Naive thymus-derived CD8-positive, alpha-beta T cell (primary cell): Measurements from ENCODE around the gene FUZ. TPM values are rescaled to one million over a fixed set of nuclear protein-coding genes. Genes with fewer than 3 reads are reported as not detected.

Experiments
- ATAC-seq, 2 donors: fragments of 150-1000 bp; cut with Tn5 transposase in 1 of 2; sonication (Bioruptor Pico), chemical (Tn5 transposase) in 1 of 2; 1 replicate in 1 of 2; 2 replicates in 1 of 2; pipeline ENCODE4 v1.10.0; 2021; ENCODE audit warnings: mild to moderate bottlenecking in 2 of 2, moderate library complexity in 2 of 2
- POLR2A ChIA-PET: fragments of 350-600 bp; sonication (Branson Sonifier 250); formaldehyde crosslinking; loops from one replicate; lab custom pipeline; 2021; ENCODE audit warnings: antibody characterized with exemption; lab: Charles Lee
- DNase-seq, 10 donors: peaks; one replicate each; pipeline versions ENCODE4 v3.0.0 to v3.0.0-alpha.2; 2020 to 2022
- H3K27ac Mint-ChIP-seq, 10 donors: one replicate each; pipeline ENCODE4 v1.8.0; 2020 to 2022; ENCODE audit warnings: mild to moderate bottlenecking in 10 of 10, mixed read lengths in 10 of 10, moderate library complexity in 4 of 10, inconsistent platforms in 1 of 10
- H3K27me3 Mint-ChIP-seq, 5 donors: one replicate each; pipeline ENCODE4 v1.8.0; 2021 to 2022; ENCODE audit warnings: mixed read lengths in 5 of 5
- H3K36me3 Mint-ChIP-seq, 3 donors: one replicate each; pipeline ENCODE4 v1.8.0; 2020 to 2022; ENCODE audit warnings: mixed read lengths in 3 of 3, mild to moderate bottlenecking in 2 of 3, inconsistent platforms in 1 of 3
- H3K4me1 Mint-ChIP-seq, 4 donors: one replicate each; pipeline ENCODE4 v1.8.0; 2021 to 2022; ENCODE audit warnings: mixed read lengths in 4 of 4
- H3K4me3 Mint-ChIP-seq, 10 donors: one replicate each; pipeline ENCODE4 v1.8.0; 2020 to 2022; ENCODE audit warnings: mild to moderate bottlenecking in 10 of 10, mixed read lengths in 10 of 10, moderate library complexity in 6 of 10, inconsistent platforms in 1 of 10
- H3K9me3 Mint-ChIP-seq, 9 donors: one replicate each; pipeline ENCODE4 v1.8.0; 2020 to 2022; ENCODE audit warnings: mixed read lengths in 9 of 9, mild to moderate bottlenecking in 3 of 9, inconsistent platforms in 1 of 9, moderate library complexity in 1 of 9
- polyA plus RNA-seq, 3 donors: library from polyadenylated mRNA; unstranded; fragments of 300-500 nt; fragmentation: Illumina TruSeq; gene quantifications; one replicate each; pipeline ENCODE4 v1.2.3, GENCODE V29; 2021
- total RNA-seq, 8 experiments: library from RNA in 2 of 8; stranded (reverse) in 2 of 8; gene quantifications; one replicate each; pipeline ENCODE4 v1.2.3 and lab custom pipeline; 2021 to 2026

Gene FUZ
- total and polyA plus RNA-seq, 5 experiments from 2014 or later, result 5.4 to 28.8 (median 7.5) TPM

DNA sequence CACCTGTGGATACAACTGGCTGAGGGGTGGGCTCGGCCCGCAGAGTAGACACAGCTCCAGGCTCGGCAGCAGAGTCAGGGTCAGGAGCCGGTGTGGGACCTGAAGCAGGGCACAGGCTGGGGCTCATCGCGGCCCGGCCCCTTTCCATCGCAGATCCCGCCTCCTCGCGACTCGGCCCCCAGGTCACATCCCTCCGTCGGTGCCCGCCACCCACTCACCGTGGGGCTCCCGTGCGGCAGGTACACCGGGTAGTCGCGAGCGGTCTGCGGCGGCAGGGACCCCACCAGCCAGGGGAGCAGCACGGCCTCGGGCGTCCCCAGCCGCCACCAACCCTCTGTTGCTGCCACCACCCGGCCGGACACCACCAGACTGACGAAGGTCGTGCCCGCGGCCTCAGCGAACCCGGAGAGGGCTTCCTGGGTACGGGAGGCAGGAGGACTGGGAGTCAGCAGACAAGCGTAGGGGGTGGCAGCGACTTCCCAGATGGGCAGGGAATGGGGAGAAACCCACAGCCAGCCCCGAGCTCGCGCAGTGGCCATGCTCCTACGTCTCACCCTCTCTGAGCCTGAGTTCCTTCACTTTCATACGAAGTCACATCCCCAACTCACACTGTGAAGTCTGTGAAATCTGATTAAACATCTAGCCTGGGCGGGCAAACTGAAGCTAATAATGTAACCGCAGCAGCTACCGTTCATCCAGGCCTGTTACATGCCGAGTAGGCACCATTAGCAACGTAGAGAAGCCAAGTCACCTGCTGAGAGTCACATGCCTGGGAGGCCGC is 3.7 kb downstream of the FUZ start:
- H3K36me3 Mint-ChIP-seq, result peaks cover 0 to 5% (median 0%) of the 10 kb centered on the region in 3 donors
- no peaks in the 10 kb centered on the region for H3K27me3 Mint-ChIP-seq
- peak overlapping the region; percentile 83 to 95 (median 90) for H3K4me3 Mint-ChIP-seq
- DNase-seq (peak in 8 of 10 donors; percentile 27 to 75 (median 48)), ATAC-seq (peak; percentile 23 to 42)
- H3K27ac Mint-ChIP-seq, result peak overlapping the region; percentile 74 to 93 (median 90)
- POLR2A ChIA-PET, result interaction anchor here (0.6 to 2.2 kb wide), 5 partner anchors 57 to 587 kb away, joined by 3 to 8 read pairs (median 3); partner anchors contain the start of genes AKT1S1, ATF5 and TBC1D17
- peaks cover 21 to 48% (median 45%) of the 10 kb centered on the region in 4 donors for H3K4me1 Mint-ChIP-seq
- no peaks in the 10 kb centered on the region for H3K9me3 Mint-ChIP-seq

DNA sequence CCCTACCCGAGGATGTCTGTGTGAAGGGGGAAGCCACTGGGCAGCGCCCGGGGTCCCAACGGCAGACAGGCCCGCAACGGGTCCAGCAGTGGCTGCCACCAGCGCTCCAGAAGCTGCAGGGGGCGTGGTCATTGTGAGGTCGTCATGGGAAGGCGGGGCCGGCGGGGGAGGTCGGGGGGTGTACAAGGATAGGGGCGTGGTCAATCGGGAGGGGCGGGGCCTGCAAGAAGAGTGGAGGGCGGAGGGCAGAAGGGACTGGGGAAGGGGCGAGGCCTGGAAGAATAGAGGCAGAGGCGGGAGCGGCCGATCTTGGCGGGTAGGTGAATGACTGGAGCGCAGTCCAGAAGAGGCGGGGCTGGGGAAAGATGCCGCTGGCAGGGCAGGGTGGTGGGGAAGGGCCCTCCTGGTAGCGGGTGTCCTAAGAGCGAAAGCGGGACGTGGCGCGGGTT is 4.4 kb downstream of the FUZ start:
- no peaks in the 10 kb centered on the region for H3K27me3 Mint-ChIP-seq
- peaks cover 21 to 46% (median 44%) of the 10 kb centered on the region in 4 donors for H3K4me1 Mint-ChIP-seq
- peaks cover 0 to 9% (median under 1%) of the 10 kb centered on the region in 3 donors for H3K36me3 Mint-ChIP-seq
- DNase-seq, result peak; percentile 64 to 93 (median 82)
- POLR2A ChIA-PET, result interaction anchor here (1.0 to 2.2 kb wide), 2 partner anchors 91 to 120 kb away, joined by 3 to 8 read pairs; partner anchors contain the start of gene ATF5
- H3K9me3 Mint-ChIP-seq, result no peaks in the 10 kb centered on the region
- H3K4me3 Mint-ChIP-seq, result peak overlapping the region; percentile 83 to 95 (median 90)
- peak overlapping the region; percentile 43 to 93 (median 90) for H3K27ac Mint-ChIP-seq
- peak; percentile 18 to 20 for ATAC-seq

DNA sequence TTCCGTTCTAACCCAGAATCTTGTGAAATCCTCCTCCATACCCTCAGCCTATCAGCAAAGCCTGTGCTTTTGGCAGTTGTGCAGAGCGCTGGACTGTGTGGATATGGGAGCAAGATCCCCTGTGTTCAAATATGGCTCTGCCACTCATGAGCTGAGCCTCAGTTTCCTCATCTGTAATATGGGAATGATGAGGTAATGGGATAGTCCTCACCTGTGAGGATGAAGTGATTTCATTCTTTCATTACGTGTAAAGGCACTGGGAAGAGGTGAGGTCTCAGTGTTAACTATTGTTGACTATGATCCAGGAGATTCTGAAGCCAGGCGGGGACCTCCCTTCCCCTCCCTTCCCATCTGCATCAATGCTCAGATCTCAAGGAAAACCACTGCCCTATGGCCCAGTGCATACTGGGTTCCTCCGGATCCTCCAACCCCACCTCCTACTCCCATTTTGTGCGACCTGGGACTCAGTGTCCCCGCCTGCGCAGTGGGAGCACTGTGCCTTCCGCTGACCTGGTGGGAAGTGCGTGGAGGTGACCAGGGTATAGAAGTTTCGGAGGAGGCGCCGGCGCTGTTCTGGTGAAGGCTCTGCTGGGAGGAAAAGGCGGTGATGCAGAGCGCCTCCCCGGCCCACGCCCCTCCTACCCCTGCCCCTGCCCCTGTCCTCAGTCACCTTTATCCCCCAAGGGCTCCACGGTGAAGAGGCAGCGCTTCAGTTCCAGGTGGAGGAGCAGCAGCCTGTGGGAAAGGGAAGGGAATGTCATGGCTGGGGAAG is 5.0 kb downstream of the FUZ start:
- no peak for ATAC-seq
- peak overlapping the region; percentile 4 to 95 (median 86) for H3K4me3 Mint-ChIP-seq
- no peak for DNase-seq
- H3K9me3 Mint-ChIP-seq, result no peaks in the 10 kb centered on the region
- peaks cover 0 to 15% (median 6%) of the 10 kb centered on the region in 3 donors for H3K36me3 Mint-ChIP-seq
- POLR2A ChIA-PET, result interaction anchor here (1.0 kb wide), 2 partner anchors 47 to 90 kb away, joined by 3 to 5 read pairs; no protein-coding TSS in a partner anchor
- no peaks in the 10 kb centered on the region for H3K27me3 Mint-ChIP-seq
- H3K4me1 Mint-ChIP-seq, result peaks cover 19 to 42% (median 40%) of the 10 kb centered on the region in 4 donors
- peak overlapping the region in 9 of 10 donors; percentile 62 to 93 (median 91) for H3K27ac Mint-ChIP-seq

DNA sequence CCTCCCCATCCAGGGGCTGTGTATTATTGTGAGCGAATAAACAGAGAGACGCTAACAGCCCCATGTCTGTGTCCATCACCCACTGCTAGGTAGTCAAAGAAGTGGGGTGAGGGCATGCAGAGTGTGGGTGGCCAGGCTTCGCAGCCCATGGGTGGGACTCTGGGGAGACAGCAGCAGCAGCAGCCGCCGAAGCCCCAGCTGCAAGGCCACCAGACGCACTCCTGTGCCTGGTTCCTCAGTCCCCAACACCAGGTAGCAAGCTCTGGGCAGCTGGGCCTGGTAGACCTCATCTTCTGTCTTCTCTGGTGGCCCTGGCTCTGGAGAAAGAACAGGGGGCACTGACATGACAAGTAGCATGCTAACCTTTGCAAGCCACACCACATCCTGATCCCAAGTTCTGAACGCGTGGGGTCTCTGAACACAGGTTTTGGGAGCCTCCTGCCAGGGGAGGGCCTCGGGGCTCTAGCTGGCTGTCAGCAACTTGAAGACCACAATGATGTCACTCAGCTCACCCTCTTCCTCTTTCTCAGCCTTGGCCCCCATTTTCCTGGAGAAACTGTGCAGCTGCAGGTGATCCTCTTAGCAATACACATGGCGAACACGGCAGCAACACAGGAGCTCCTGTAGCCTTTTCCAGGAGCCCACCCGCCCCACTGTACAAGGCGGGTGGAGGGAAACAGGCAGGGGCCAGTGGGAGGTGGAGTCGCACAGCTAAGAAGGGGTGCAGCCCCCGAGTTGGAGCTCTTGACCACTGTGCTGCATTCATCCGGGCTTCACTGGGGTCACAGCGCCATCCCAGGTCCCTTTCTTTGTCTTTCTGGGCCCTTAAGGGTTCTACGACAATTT is 5.8 kb downstream of the FUZ start:
- peak overlapping the region in 4 of 10 donors; percentile 49 to 86 (median 68) for H3K4me3 Mint-ChIP-seq
- DNase-seq, result peak in 2 of 10 donors; percentile 25 to 27

DNA sequence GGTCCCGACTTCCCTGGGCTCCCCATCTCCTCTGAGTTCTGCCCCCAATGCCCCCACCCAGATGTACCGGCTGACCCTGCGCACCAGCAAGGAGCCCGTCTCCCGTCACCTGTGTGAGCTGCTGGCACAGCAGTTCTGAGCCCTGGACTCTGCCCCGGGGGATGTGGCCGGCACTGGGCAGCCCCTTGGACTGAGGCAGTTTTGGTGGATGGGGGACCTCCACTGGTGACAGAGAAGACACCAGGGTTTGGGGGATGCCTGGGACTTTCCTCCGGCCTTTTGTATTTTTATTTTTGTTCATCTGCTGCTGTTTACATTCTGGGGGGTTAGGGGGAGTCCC is 6.5 kb downstream of the FUZ start:
- no peak for ATAC-seq
- Mint-ChIP-seq H3K4me1 (peaks cover 12 to 31% (median 28%) of the 10 kb centered on the region in 4 donors), H3K36me3 (peaks cover 0 to 21% (median 6%) of the 10 kb centered on the region in 3 donors), H3K27me3 (no peaks in the 10 kb centered on the region), H3K4me3 (no peak overlapping the region), H3K27ac (peak overlapping the region in 6 of 10 donors; percentile 33 to 81 (median 56)), H3K9me3 (no peaks in the 10 kb centered on the region)
- DNase-seq, result no peak
- POLR2A ChIA-PET, result no interaction called here

More for the DNA sequence above, 5.8 kb downstream of the FUZ start:
- Mint-ChIP-seq H3K27me3 (no peaks in the 10 kb centered on the region), H3K4me1 (peaks cover 14 to 34% (median 32%) of the 10 kb centered on the region in 4 donors), H3K9me3 (no peaks in the 10 kb centered on the region), H3K27ac (peak overlapping the region; percentile 31 to 91 (median 81)), H3K36me3 (peaks cover 0 to 21% (median 6%) of the 10 kb centered on the region in 3 donors)
- POLR2A ChIA-PET, result interaction anchor here (1.0 kb wide), 2 partner anchors 46 to 89 kb away, joined by 3 to 5 read pairs; no protein-coding TSS in a partner anchor
- ATAC-seq, result no peak

DNA sequence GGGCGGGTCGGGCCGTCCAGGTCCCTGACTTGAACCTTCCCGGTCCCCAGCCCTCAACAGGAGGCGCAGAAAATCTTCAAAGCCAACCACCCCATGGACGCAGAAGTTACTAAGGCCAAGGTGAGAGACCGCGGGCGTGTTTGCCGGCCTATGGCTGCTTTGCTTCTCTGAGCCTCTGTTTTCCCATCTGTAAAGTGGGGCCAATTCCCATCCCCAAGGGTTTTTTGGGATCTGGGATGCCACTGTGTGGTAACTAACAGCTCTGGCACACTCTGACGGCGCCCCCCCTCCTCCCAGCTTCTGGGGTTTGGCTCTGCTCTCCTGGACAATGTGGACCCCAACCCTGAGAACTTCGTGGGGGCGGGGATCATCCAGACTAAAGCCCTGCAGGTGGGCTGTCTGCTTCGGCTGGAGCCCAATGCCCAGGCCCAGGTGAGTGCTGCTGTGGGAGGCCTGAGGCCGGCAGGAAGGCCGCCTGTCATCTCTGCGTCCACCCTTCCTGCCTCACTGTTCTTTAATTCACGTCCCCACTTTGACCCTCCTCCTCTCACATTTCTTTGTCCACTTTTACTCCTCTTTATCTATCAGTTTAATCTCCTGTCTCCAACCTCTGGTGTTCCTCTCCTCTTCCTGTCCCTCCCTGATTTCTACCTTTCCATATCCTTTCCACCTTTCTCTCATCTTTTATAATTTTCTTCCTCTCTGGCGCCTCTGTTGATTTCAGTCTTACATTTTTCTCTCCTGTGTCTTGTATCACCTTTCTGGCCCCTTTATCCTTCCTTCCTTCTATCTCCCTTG is 7.1 kb downstream of the FUZ start:
- H3K36me3 Mint-ChIP-seq, result peaks cover 0 to 21% (median 6%) of the 10 kb centered on the region in 3 donors
- H3K4me1 Mint-ChIP-seq, result peaks cover 12 to 31% (median 28%) of the 10 kb centered on the region in 4 donors
- H3K9me3 Mint-ChIP-seq, result no peaks in the 10 kb centered on the region
- H3K4me3 Mint-ChIP-seq, result no peak overlapping the region
- H3K27me3 Mint-ChIP-seq, result no peaks in the 10 kb centered on the region
- DNase-seq (no peak), ATAC-seq (no peak)
- POLR2A ChIA-PET, result interaction anchor here (0.6 to 0.7 kb wide), 2 partner anchors 9 to 849 kb away, joined by 3 to 4 read pairs; no protein-coding TSS in a partner anchor
- peak overlapping the region in 9 of 10 donors; percentile 8 to 81 (median 50) for H3K27ac Mint-ChIP-seq

DNA sequence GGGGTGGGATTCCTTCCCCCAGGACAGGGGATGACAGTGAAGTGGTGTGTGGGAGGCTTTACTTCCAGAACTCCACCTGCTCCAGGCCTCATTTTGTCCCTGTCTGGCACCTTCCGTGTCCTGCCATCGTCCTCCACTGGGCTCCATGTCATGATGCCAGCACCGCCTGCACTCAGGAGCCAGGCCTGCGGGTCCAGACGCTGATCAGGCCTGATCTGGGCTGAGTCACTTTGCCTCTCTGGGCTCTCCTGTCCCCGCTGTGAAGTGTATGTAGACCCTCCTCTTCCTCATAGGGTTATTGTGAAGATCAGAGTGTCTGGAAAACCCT is 9.6 kb downstream of the FUZ start:
- ATAC-seq, result no peak
- Mint-ChIP-seq H3K36me3 (peaks cover 0 to 42% (median 6%) of the 10 kb centered on the region in 3 donors), H3K4me3 (no peak overlapping the region), H3K4me1 (peaks cover 5 to 16% (median 13%) of the 10 kb centered on the region in 4 donors), H3K27me3 (no peaks in the 10 kb centered on the region), H3K9me3 (no peaks in the 10 kb centered on the region), H3K27ac (peak overlapping the region in 1 of 10 donors; percentile 20)
- POLR2A ChIA-PET, result no interaction called here
- no peak for DNase-seq

DNA sequence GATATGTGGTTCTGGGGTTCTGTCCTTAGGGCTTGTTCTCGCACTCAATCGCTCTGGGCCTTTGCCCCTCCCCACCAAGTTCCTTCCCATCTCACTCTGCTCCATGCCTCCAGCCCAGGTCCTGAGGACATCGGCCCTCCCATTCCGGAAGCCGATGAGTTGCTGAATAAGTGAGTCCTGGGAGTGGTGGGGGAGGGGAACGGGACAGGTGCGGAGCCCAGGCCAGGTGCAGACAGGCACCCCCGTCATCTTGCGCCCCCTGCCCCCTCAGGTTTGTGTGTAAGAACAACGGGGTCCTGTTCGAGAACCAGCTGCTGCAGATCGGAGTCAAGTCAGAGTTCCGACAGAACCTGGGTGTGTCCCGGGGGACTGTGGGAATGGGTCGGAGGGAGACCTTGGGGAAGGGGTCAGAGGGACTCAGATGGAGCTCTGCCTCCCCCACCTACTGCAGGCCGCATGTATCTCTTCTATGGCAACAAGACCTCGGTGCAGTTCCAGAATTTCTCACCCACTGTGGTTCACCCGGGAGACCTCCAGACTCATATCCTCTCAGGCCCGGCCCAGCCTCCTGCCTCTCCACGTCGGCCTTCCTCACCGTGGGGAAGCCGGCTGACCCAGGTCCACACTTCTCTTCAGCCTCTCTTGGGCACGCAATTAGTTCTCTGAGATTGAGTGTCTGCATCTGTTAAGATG is 10.1 kb downstream of the FUZ start:
- DNase-seq (no peak), ATAC-seq (no peak)
- POLR2A ChIA-PET, result no interaction called here
- Mint-ChIP-seq H3K9me3 (no peaks in the 10 kb centered on the region), H3K27me3 (no peaks in the 10 kb centered on the region), H3K36me3 (peaks cover 0 to 47% (median 6%) of the 10 kb centered on the region in 3 donors), H3K4me3 (no peak overlapping the region), H3K4me1 (peaks cover 3 to 12% (median 9%) of the 10 kb centered on the region in 4 donors), H3K27ac (peak overlapping the region in 1 of 10 donors; percentile 20)

DNA sequence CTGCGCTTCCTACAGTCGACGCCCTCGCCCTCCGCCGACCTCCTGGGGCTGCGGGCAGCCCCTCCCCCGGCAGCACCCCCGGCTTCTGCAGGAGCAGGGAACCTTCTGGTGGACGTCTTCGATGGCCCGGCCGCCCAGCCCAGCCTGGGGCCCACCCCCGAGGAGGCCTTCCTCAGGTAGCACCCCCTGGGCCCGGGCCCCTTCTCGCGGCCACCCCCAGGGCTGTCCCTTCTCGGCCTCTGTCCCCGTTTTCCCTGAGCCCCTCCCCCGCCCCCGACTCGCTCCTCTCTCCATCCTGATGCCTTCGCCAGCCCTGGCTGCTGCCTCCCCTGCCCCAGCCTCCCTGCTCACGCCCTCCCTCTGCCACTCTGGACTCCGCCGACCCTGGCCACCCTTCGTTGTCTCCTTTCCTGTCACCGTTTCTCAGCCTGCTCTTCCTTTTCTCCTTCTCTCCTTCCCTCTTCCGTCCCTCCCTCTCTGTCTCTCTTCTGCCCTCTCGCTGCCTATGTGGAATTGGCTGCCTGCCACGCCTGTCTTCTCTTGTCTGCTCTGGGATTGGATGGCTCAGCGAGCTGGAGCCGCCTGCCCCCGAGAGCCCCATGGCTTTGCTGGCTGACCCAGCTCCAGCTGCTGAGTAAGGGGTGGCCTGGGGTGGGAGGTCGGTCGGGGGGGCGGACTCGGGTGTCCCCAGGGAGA is 11.0 kb downstream of the FUZ start:
- ATAC-seq, result no peak
- H3K4me3 Mint-ChIP-seq, result no peak overlapping the region
- H3K27me3 Mint-ChIP-seq, result no peaks in the 10 kb centered on the region
- POLR2A ChIA-PET, result interaction anchor here (0.6 kb wide), 1 partner anchor 671 kb away, joined by 4 read pairs; no protein-coding TSS in a partner anchor
- DNase-seq, result no peak
- H3K36me3 Mint-ChIP-seq, result peaks cover 0 to 54% (median 8%) of the 10 kb centered on the region in 3 donors
- H3K9me3 Mint-ChIP-seq, result no peaks in the 10 kb centered on the region
- peak overlapping the region in 1 of 10 donors; percentile 17 for H3K27ac Mint-ChIP-seq
- H3K4me1 Mint-ChIP-seq, result peaks cover 0 to 4% (median 2%) of the 10 kb centered on the region in 4 donors

DNA sequence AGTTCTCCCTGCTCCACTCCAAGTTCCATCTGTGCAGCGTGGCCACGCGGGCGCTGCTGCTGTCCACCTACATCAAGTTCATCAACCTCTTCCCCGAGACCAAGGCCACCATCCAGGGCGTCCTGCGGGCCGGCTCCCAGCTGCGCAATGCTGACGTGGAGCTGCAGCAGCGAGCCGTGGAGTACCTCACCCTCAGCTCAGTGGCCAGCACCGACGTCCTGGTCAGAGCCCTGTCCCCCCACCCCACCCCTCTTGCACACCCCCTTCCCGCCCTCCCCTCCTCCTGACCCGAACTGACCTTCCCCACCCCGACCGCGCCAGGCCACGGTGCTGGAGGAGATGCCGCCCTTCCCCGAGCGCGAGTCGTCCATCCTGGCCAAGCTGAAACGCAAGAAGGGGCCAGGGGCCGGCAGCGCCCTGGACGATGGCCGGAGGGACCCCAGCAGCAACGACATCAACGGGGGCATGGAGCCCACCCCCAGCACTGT is 11.6 kb downstream of the FUZ start:
- Mint-ChIP-seq H3K4me3 (no peak overlapping the region), H3K36me3 (peaks cover 0 to 61% (median 8%) of the 10 kb centered on the region in 3 donors), H3K9me3 (no peaks in the 10 kb centered on the region), H3K27me3 (no peaks in the 10 kb centered on the region), H3K27ac (no peak overlapping the region), H3K4me1 (peaks cover 0 to 4% (median 2%) of the 10 kb centered on the region in 4 donors)
- no peak for ATAC-seq
- POLR2A ChIA-PET, result interaction anchor here (0.6 kb wide), 1 partner anchor 670 kb away, joined by 4 read pairs; no protein-coding TSS in a partner anchor
- DNase-seq, result no peak
